Kidney (tissue), 14 donors: ENCODE measurements around the gene STX19. TPM values are rescaled to one million over a fixed set of nuclear protein-coding genes. Genes with fewer than 3 reads are reported as not detected.

Experiments
- DNase-seq, 5 donors: peaks; one replicate each; pipeline ENCODE4 v3.0.0-alpha.2; 2013 to 2020
- FAIRE-seq: peaks from 2 replicates; lab custom pipeline; 2012; peaks lifted over from hg19 to GRCh38; lab: Jason Lieb, UNC
- H3K27ac ChIP-seq, 2 donors: one replicate each; pipeline ENCODE4 v1.7.0; 2013; ENCODE audit warnings: low read depth in 2 of 2, low read length in 2 of 2, inconsistent platforms in 1 of 2
- H3K27me3 ChIP-seq: one replicate; pipeline ENCODE4 v1.7.1; 2013; ENCODE audit warnings: low read length, inconsistent platforms; ENCODE audit not compliant: control insufficient read depth, insufficient read depth
- H3K36me3 ChIP-seq, 3 donors: one replicate each; pipeline versions ENCODE4 v1.7.0 to v1.7.1; 2013; ENCODE audit warnings: low read length in 3 of 3, control low read depth in 1 of 3, inconsistent platforms in 1 of 3; ENCODE audit not compliant: insufficient read depth in 3 of 3, control insufficient read depth in 2 of 3
- H3K4me1 ChIP-seq, 3 donors: one replicate each; pipeline versions ENCODE4 v1.7.0 to v1.7.1; 2013; ENCODE audit warnings: low read length in 3 of 3, inconsistent platforms in 1 of 3, low read depth in 1 of 3; ENCODE audit not compliant: control insufficient read depth in 2 of 3, insufficient read depth in 2 of 3
- H3K4me3 ChIP-seq, 3 donors: one replicate each; pipeline versions ENCODE4 v1.7.0 to v1.8.1; 2013; ENCODE audit warnings: low read length in 3 of 3, control low read depth in 1 of 3, inconsistent platforms in 1 of 3
- H3K9ac ChIP-seq, 3 donors: one replicate each; pipeline versions ENCODE4 v1.7.0 to v1.7.1; 2013; ENCODE audit warnings: low read length in 3 of 3, control low read depth in 1 of 3, inconsistent platforms in 1 of 3
- H3K9me3 ChIP-seq, 3 donors: one replicate each; pipeline versions ENCODE4 v1.7.0 to v1.7.1; 2013; ENCODE audit warnings: low read length in 3 of 3, control low read depth in 1 of 3, inconsistent platforms in 1 of 3; ENCODE audit not compliant: control insufficient read depth in 2 of 3, insufficient read depth in 1 of 3
- intact Hi-C: fragments of 100-400 bp; cut with DNase I; formaldehyde crosslinking; loops from one replicate; pipeline ENCODE4 v1.11.1; 2022
- polyA plus RNA-seq: library from polyadenylated mRNA; stranded (reverse); fragments of 350-450 nt; fragmentation: Illumina TruSeq; extraction: RNeasy Lipid Tissue Mini Kit (QIAGEN cat#74804); gene quantifications from one replicate; pipeline ENCODE4 v1.2.3, GENCODE V29; 2014; ENCODE audit warnings: low read depth, low replicate concordance; ENCODE audit not compliant: insufficient read depth
- total RNA-seq: library from RNA; stranded (reverse); fragmentation: NEBNext Ultra II Directional; extraction: Animal tissue kit (Norgen Biotek cat#: 25700); gene quantifications from one replicate; pipeline ENCODE4 v1.2.1, GENCODE V29; 2021
- TF ChIP-seq, protein P1 (sequence below): IDR thresholded peaks from 3 replicates; pipeline ENCODE4 v1.5.1; 2012; ENCODE audit warnings: mild to moderate bottlenecking, moderate library complexity, borderline replicate concordance; ENCODE audit not compliant: insufficient read depth; ENCODE audit errors: extremely low read depth
- donor health status: control.
- donor health status: control.
- donor health status: control.
- donor health status: control.
- donor health status: control.
- donor health status: DM: yes; HTN: yes; CAD: no.
- donor health status: Normal renal cell carcinoma (clear cell type).

STX19 gene
- total and polyA plus RNA-seq, 2 donors from 2014 or later: 0.47 TPM; not detected in 1

DNA sequence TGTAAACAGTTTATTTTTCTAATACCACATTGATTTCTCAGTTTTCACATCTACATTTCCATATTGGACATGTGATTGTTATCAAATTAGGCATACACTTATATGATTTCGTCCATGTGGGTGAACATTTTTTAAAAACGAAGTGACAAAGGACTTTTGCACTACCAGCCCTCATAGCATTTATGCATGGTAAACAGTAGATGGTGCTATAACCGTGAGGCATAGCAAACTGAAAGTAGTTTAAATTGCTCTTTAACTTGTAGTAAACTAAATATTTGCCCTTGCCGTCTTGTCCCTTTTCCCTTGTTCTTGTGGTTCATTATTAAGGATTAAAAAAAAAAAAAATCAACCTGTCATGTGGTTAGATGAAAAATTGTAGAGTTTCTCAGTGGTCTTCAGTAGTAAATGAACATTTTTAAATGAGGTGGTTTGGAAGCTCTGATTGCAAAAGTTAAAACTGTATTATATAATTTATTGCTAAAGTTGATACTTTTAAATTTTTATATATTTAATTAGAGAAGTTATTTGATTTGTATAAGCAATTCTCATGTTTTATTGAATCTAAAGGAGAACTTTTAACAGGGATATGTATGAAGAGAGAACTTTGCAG, 24.0 kb downstream of the STX19 start:
- Histone ChIP-seq H3K27me3 (no peaks in the 10 kb centered on the region), H3K4me3 (peak overlapping the region in 2 of 3 donors; percentile 47 to 57), H3K4me1 (no peaks in the 10 kb centered on the region), H3K9ac (peak overlapping the region in 1 of 3 donors; percentile 31), H3K9me3 (no peaks in the 10 kb centered on the region), H3K27ac (no peak overlapping the region), H3K36me3 (no peaks in the 10 kb centered on the region)
- peak; percentile 92 for FAIRE-seq
- intact Hi-C loops: no loop called here
- TF ChIP-seq, protein P1, sequence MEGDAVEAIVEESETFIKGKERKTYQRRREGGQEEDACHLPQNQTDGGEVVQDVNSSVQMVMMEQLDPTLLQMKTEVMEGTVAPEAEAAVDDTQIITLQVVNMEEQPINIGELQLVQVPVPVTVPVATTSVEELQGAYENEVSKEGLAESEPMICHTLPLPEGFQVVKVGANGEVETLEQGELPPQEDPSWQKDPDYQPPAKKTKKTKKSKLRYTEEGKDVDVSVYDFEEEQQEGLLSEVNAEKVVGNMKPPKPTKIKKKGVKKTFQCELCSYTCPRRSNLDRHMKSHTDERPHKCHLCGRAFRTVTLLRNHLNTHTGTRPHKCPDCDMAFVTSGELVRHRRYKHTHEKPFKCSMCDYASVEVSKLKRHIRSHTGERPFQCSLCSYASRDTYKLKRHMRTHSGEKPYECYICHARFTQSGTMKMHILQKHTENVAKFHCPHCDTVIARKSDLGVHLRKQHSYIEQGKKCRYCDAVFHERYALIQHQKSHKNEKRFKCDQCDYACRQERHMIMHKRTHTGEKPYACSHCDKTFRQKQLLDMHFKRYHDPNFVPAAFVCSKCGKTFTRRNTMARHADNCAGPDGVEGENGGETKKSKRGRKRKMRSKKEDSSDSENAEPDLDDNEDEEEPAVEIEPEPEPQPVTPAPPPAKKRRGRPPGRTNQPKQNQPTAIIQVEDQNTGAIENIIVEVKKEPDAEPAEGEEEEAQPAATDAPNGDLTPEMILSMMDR: peak; percentile 73
- peak in 2 of 5 donors; percentile 60 to 70 for DNase-seq

DNA sequence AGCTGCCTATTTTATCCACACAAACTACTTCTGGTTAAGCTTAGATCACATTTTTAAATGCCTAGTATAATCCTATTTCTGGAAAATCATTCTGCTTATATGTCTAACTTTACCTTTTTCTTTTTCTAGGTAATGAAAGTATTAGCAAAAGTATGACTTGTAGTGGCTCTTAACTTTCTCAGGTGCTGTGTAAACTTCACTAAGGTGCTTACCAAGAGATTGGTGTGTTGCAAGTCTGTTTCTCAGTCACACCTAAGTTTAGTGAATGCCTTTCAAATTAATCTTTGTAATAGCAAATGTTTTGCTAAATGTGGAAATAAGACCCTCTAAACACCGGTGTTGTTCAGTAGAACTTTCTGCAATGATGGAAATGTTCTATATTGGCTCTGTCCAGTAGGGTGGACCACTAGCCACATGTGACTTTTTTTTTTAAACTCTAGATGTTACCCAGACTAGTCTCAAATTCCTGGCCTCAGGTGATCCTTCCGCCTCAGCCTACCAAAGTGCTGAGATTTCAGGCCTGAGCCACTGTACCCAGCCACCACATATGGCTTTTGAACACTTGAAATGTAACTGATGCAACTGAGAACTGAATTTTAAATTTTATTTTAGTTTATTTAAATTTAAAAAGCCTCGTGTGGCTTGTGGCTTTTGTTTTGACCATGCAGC, 26.4 kb downstream of the STX19 start:
- no peak overlapping the region for H3K27ac ChIP-seq
- intact Hi-C loops: no loop called here
- H3K9me3 ChIP-seq: no peaks in the 10 kb centered on the region
- H3K27me3 ChIP-seq: no peaks in the 10 kb centered on the region
- no peak overlapping the region for H3K9ac ChIP-seq
- no peaks in the 10 kb centered on the region for H3K36me3 ChIP-seq
- no peak overlapping the region for H3K4me3 ChIP-seq
- no peak for FAIRE-seq
- DNase-seq: no peak
- no peaks in the 10 kb centered on the region for H3K4me1 ChIP-seq
- TF ChIP-seq, protein P1: no peak

DNA sequence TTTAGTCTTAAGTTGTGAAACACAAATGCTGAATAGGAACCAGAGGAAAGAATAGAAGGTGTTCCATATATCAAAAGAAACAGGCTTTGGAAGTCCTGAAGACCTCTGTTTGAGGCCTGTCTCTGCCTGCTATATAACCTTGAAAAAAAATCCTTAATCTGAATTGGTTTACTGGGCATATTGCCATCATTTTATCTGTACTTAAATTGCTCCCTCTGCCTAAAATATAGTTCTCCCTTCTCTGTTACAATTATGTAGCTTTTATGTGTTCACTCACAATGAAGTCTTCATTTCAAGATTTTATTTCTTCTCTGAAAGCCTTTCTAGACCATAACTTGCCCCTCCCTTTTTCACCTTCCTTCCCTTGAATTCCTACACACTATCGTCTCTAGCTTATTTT, 27.2 kb downstream of the STX19 start:
- FAIRE-seq (no peak), DNase-seq (no peak)
- Histone ChIP-seq H3K9me3 (no peaks in the 10 kb centered on the region), H3K4me3 (no peak overlapping the region), H3K27ac (no peak overlapping the region), H3K9ac (no peak overlapping the region), H3K36me3 (no peaks in the 10 kb centered on the region), H3K4me1 (no peaks in the 10 kb centered on the region), H3K27me3 (no peaks in the 10 kb centered on the region)
- intact Hi-C loops: no loop called here
- TF ChIP-seq, protein P1: no peak
